GM18508 (cell line): Measurements from ENCODE around the gene OR5A2.
"Not testable (repeated sequence)": the region's sequence is repeated elsewhere in the genome, so short reads cannot be mapped to it uniquely, and the experiment has no call there.

Experiments used
- ATAC-seq: cut with Tn5 transposase; IDR thresholded peaks from one replicate; pipeline ENCODE4 v1.9.1; 2021; ENCODE audit warnings: moderate number of reproducible peaks; ENCODE audit not compliant: insufficient read depth, unreplicated experiment

The OR5A2 gene, protein sequence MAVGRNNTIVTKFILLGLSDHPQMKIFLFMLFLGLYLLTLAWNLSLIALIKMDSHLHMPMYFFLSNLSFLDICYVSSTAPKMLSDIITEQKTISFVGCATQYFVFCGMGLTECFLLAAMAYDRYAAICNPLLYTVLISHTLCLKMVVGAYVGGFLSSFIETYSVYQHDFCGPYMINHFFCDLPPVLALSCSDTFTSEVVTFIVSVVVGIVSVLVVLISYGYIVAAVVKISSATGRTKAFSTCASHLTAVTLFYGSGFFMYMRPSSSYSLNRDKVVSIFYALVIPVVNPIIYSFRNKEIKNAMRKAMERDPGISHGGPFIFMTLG

DNA sequence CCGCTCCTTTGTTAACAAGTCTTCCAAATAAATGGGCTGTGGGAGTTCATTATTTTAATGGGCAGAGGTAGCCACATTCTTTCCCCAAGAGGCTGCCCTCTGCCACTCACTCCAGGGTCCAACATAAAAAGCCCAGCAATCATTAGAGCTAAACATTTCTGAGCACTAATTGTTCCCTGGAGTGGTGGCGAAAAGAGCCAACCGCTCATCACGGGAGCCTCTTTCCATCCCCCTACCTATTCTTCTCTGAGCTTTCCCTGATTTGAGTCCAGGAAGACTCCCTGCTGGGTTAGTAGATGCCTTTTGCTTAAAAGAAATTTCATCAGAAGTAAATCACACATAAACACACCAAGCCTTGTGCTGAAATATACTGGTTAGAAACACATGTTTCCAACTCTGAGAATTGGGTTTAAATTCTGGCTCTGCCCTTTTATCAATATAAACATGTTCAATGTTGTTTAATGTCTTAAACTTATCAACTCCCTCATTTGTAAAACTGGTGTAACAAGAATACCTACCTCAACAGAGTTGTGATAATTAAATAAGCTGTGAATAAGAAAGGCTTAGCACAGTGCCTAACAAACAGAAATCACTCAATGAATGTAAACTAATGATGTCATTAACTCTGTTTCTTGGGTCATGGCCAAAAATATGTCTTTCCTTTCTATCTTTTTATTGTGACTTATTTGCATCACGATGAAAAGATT, at the start of gene OR5A2:
Gene OR5A2 (minus strand): TSS at position 53 of the 707 bp plus-strand sequence. CDS start 3,460 bp downstream, outside the sequence.
- ATAC-seq, result no peak

DNA sequence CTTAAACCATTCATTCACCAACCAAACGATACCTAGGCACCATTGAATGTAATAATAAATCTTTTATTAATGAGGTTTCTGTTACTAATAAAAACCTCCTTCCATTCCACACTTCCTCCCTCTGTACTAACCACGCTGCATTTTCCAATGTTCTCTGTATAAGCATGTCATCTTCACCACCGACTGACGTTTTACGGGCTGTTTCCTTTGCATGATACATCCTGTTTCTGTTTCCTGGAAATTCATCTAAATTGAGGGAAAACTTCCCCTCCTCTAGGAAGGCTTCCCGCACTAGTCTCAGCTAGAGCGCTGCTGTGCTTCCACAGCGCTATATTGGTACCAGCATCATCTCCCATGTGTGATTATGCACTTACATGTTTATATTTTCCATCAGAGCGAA, 49.0 kb upstream of the OR5A2 start:
- no peak for ATAC-seq

DNA sequence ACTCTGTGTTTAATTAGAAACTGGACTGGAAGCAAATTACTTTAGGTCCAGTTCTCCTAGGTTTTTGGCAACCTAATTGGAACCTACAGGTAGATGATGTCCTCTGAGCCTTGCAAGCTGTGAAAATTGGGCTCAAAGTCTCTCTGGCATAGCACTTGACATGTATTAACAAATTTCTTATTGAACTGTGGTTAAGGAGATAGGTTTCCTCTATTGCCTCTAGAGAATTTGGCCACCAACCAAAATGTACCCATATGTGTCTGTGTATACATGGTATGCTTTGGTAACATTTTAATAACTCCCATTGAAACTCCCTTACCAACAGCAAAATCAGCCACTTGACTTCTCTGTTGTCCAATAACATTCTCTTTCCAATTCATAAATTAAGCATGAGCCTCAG, 46.8 kb upstream of the OR5A2 start, which contains the start of gene OR4D10:
Gene OR4D10 (plus strand): TSS at position 301 of the 400 bp plus-strand sequence. CDS start 4,115 bp downstream, outside the sequence.
- ATAC-seq, result no peak

DNA sequence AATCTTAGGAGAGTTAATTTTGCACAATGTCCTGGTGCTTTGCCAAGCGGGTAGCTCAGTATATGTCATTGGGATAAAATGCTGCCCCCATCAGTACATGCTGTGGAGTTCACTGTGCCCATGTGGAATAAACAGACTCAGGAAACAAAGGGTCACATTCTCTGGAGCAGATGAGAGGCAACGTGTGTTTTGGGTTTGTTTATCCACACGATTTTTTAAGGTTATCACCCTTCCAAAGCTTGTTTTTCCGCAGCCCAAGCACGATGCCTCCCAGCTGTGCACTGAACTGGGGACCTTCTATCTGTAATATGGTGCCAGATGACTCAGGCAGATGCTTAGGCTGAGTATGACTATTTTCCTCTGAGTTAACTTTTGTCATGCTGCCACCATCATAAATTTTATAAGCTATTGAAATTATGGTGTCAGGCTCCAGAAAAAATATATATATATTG, 37.0 kb upstream of the OR5A2 start:
- no peak for ATAC-seq

DNA sequence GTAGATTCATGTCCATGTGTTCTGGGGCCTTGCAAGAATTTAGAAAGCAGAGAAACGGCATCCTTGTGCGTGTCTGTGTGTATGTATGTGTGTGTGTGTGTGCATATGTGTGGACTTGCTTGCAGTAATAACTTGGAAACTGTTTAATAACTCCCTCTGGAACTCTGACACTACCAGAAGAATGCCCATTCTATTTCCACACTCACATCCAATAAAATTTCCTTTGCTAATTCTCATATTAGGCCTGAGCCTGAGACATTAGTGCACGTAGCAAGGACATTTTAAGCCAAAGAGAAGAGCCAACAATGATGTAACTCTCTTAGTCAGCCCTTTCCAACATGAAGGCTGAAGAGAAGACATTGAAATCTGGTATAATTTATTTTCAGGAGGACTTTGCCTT, 33.7 kb upstream of the OR5A2 start:
- no peak for ATAC-seq

DNA sequence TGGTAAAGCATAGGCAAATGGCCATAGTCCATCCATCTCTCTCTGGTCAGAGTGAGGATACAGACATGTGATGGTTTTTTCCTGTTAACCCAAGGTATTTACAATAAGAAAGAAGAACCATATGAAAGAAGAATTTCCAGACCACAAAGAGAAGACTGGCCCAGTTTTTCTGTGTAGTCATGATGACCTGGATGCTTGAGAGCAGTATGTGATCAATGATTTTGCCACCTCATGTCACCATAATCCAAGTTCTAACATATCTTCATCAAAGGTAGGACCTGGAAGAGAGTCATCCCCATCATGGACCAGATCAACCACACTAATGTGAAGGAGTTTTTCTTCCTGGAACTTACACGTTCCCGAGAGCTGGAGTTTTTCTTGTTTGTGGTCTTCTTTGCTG, 30.4 kb upstream of the OR5A2 start, which contains the start of gene OR4D6:
Gene OR4D6 (plus strand): TSS at position 301 of the 400 bp plus-strand sequence. CDS start 0 bp downstream, at position 301.
- no peak for ATAC-seq

DNA sequence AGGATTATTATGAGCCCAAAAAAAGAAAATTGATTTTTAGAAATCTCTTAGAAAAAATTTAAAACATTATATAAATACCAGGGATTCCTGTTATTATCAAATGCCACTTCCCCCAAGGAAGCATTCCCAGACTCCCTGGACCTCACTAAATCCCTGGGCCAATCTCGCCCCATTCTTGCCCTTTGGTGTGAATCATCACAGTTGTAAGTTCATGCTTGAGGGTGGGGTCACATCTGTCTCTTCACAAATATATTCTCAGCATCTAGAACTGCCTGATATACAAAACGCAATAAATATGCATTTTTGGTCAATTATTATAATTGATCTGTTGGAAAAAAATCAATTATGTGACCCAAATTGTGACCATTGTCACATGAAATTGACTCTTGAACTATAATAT, 22.3 kb upstream of the OR5A2 start:
- no peak for ATAC-seq

DNA sequence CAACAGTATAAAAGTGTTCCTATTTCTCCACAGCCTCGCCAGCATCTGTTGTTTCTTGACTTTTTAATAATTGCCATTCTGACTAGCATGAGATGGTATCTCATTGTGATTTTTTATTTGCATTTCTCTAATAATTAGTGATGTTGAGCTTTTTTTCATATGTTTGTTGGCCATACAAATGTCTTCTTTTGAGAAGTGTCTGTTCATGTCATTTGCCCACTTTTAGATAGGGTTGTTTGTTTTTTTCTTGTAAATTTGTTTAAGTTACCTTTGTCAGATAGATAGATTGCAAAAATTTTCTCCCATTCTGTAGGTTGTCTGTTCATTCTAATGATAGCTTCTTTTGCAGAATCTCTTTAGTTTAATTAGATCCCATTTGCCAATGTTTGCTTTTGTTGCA, 19.4 kb upstream of the OR5A2 start:
- not testable (repeated sequence) for ATAC-seq

DNA sequence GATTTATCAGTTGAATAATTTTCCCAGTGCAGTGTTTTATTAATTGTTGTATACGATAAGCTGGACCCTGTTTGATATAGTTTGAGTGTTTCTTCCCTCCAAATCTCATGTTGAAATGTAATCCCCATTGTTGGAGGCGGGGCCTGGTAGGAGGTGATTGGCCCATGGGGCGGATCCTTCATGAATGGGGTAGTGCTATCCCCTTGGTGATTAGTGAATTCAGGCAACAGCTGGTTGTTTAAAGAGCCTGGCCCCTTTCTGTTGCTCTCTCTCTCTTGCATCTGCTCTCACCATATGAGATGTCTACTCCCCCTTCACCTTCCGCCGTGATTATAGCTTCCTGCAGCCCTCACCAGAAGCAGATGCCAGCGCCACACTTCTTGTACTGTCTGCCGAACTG, 11.6 kb upstream of the OR5A2 start:
- no peak for ATAC-seq

DNA sequence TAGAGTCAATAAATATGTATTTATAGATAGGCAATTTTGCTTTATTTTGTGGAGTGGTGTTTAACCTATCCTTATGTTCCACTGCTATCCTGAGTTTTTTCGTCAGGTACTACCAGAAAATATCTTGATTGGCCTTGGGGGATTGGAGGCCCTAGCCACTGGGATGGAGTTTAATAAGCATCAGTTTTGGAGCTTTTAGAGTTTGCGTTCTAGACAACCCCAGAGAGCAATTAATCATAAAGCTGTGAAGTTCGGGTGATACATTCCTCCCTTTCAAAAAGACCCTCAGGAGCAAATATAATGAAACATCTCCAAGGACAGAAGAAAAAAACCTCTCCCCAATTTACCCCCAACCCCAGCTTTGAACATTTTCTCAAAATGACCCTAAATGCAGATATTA, 10.0 kb upstream of the OR5A2 start, which contains the start of gene OR5A1:
Gene OR5A1 (plus strand): TSS at position 301 of the 400 bp plus-strand sequence. CDS start 6,700 bp downstream, outside the sequence.
- no peak for ATAC-seq

DNA sequence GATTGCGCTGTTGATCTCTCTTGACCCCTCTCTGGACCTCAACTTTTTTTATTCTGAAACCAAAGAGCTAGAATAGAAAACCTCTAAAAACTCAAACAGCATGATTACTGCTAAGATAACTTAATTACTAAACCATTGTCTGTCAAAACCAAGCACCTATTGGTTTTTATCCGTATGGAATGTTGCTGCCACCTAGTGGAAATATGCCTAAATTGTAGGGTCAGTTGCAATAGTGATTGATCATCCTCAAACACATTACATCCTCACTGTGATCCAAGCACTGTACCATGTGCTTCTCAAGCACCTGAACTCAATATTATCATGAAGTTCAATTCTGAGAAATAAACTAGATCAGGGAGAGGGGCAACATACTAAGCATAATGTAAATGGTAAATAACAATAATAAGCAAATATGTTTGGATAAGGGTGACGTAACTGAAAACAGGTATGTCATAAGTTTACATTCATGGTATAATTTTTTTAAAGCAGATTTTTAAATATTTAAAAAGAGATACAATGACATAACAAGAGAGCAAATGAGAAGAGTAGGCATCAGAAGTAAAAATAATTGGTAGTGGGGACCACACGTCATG, 3.8 kb upstream of the OR5A2 start:
- ATAC-seq, result peak; percentile 89

DNA sequence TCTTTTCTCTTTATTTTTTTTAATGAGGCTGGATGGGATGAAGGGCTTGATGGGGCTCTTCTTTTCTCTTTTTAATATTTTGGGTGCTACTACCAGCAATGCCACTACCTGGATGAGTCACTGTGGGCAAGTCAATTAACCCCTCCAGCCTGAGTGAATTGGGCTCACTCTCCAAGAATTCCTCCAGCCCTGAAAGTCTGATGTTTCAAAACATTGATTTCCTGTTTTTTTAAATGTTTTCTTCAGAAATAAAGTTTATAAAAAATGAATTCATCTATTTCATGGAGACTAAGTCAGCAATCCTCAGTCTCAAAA, 812 bp upstream of the OR5A2 start:
- ATAC-seq, result no peak

DNA sequence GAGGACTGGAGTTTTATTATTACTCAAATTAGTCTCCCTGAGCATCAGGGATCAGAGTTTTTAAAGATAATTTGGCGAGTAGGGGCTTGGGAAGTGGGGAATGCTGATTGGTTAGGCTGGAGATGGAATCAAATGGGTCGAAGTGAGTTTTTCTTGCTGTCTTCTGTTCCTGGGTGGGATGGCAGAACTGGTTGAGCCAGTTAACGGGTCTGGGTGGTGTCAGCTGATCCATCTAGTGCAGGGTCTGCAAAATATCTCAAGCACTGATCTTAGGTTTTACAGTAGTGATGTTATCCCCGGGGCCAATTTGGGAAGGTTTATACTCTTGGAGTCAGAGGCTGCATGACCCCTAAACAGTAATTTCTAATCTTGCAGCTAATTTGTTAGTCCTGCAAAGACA, 1.1 kb downstream of the OR5A2 start:
- no peak for ATAC-seq

DNA sequence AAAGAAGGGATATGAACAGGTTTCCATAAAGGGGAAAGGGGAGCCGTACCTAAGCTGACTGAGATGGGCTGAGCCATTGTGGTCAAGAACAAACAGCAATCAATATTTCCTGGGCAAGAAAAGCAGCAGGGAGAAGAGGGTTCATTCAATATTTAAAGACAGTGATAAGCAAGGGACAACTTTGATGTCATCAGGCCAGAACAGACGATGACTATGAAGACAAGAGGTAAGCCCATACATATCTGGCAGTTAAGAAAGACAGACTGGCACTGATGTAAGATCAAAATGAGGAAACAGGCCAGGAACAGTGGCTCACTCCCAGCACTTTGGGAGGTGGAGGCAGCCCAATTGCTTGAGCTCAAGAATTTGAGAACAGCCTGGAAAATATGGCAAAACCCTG, 2.4 kb downstream of the OR5A2 start:
- no peak for ATAC-seq

DNA sequence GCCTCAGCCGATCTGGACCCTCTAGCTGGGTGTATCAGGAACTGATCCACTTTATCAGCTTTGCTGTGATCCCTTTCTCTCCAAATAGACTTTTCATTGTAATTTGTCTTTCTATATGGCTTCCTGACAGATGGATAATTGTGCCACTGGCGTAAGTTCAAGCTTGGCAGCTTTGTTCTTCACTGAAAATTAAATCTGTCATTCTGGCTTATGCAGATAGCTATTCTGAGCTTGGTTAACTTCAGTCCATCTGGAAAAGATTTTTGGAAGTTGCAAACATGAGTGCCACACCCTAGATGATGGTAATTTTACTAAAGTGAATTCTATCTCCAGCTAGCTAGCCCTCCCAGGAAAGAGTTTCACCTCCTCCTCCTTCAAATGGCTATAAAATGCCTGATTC, 8.1 kb downstream of the OR5A2 start:
- ATAC-seq, result no peak

DNA sequence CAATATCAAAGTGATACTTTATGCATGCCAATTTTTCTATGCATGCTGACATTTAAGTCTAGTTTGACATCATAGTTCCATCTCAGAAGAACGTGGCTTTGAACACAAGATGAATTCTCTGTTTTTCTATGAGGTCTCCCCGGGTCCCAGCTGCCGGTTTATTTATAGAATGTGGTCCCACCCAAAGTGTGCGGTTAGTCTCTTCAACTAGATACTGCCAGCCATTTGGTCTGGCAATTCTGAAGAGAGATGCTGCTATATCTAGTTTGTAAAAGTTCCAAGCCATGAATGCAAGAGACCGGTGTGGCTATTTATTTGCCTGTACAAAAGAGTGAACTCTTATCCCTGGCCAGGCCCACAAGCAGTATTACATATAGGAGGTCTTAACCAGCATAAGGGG, 9.2 kb downstream of the OR5A2 start:
- no peak for ATAC-seq

DNA sequence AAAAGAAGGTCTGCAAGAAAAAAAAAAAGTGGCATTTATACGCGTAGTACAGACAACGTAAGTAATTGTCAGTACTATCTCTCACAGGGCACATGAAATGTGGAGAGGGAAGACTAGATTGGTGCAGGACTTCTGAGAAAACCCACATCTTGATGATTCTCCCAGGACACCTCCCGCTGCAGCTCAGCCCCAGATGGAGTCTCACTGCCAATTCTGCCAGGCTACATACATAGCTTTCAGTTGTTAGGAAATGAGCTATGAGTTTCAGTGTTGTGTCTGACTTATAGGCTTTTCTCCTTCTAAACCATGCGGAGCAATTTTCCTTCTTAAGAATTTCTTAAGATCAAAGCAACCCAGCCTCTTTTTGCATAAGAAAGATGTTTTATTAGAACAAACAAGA, 9.6 kb downstream of the OR5A2 start:
- no peak for ATAC-seq

DNA sequence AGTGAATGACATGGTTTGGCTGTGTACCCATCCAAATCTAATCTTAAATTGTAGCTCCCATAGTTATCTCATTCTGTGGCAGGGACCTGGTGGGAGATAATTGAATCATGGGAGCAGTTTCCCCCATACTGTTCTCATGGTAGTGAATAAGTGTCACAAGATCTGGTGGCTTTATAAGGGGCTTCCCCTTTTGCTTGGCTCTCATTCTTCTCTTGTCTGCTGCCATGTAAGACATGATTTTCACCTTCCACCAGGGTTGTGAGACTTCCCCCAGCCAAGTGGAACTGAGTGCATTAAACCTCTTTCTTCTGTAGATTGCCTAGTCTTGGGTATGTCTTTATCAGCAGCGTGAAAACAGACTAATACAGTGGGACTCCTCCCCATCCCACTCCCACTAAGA, 11.1 kb downstream of the OR5A2 start:
- no peak for ATAC-seq

DNA sequence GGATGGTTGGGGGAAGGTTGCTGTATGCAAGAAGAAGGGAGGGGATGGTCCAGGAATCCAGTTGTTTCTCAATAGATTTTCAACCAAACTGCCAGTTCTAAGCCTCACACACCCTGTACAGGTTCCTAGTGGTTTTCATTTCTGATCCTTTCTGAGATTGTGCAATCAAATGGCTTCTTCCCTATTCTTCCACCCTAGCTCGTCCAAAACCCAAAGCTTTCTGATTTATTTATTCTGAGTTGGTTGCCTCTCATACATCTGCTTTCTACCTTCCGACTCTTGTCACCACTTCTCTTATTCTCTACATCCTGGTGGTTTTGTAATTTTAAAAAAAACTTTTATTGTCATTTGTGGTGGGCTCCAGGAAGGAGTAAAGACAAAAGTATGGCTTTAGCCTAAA, 12.6 kb downstream of the OR5A2 start:
- ATAC-seq, result no peak

DNA sequence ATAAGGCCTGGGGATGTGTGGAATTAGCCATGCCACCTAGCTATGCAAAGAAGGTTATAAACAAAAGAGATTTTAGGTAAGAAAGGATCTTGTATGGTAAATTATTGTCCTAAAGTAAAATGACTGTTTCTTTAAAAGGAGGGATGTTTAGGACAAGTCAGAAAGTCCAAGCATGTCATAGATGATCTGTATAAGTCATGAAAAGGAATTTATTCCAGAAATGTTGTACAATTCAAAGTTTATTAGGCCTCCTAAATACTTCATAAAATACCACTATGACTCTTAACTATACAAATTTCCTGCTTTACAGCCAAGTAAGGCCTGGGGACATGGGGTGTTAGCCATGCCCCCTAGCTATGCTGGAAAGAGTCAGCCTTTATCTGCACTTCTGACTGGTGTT, 22.7 kb downstream of the OR5A2 start:
- no peak for ATAC-seq

DNA sequence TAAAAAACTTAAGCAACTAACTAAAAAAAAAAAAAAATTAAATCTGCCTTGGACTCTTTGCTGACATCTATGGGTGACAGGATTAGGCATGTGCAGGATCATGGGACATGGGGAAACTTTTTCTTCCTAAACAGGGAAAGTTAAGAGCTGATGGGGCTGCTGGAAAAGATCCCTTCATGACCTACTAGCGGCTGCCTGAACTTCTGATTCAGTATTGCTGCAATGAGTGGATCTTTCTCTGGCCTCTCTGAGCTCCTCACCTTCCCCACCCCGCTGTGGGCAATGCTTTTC, 25.0 kb downstream of the OR5A2 start:
- no peak for ATAC-seq
